G401.6 (cell line): Measurements from ENCODE around the gene MICU2.

Experiments
- FAIRE-seq: peaks from 2 replicates; lab custom pipeline; 2012; peaks lifted over from hg19 to GRCh38; lab: Jason Lieb, UNC

MICU2 gene

DNA sequence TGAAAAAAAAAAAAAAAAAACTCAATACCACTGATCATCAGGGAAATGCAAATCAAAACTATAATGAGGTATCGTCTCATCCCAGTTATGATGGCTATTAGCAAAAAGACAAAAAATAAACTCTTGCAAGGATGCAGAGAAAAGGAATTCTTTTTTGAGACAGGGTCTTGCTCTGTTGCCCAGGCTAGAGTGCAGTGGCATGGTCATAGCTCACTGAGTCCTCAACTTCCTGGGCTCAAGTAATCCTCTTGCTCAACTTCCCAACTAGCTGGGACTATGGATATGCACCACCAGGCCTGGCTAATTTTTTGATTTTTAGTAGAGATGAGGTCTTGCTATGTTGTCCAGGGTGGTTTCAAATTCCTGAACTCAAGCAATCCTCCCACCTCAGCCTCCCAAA, 59.5 kb downstream of the MICU2 start:
- no peak for FAIRE-seq

GRCh38 chr13:21542563-21542962, 61.4 kb downstream of the MICU2 start:
- FAIRE-seq = peak; percentile 28

DNA sequence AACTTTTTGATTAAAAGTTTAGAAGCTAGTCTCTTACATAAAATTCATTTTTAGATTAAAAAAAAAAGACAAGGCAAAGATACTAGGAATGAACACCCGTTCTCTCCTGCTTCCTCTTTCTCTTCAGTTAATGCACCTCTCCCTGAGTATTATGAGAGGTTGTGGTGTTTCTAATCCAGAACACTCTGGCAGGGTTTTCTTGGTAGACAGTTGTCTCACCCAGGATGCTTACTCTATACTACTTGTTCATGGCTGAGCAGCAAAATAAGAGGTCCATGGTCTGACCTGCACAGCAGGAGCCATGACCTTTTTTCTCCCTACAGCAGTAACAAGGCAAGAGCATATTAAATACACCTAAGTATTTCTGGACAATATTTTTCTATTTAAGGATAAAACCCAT, 62.0 kb downstream of the MICU2 start:
- no peak for FAIRE-seq

GRCh38 chr13:21541271-21541670, 62.7 kb downstream of the MICU2 start:
- no peak for FAIRE-seq

- FAIRE-seq = no peak
These were observed 64.3 kb downstream of the MICU2 start for GRCh38 chr13:21539687-21540086.

DNA sequence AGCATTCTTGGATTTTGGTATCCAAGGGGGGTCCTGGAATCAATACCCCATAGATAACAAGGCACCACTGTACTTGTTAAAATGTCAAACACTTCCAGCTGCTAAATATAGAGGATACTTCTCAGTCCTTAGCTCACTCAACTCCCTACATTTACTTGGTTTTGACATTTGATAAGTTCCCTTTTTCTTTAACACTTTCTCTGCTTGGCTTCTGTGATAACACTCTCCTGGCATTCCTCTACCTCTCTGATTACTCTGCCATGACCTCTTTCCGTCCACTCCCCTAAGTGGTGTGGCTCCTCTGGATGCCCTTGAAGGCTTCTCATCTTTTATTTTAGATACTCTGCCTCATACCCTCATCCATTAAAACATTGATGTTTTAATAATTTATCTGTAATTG, 65.2 kb downstream of the MICU2 start:
- FAIRE-seq = no peak

GRCh38 chr13:21538280-21538679, 65.7 kb downstream of the MICU2 start:
- no peak for FAIRE-seq

DNA sequence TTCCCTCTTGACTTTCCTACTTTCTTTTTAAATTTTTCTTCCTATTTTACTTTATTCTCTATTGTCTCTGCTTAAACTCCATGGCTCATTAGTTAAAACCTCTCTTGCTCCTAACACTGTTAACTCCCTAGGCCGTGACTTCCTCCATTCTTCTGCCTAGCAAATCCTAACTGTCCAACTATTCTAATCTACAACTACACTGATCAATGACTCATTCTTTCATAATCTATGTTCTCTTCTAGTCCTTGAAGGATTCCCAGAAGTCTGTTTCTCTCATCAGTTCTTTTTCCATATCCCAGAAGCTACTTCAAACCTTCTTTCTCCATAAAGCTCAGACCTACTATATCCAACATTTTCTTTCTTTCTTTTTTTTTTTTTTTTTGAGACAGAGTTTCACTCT, 66.9 kb downstream of the MICU2 start:
- FAIRE-seq = no peak

DNA sequence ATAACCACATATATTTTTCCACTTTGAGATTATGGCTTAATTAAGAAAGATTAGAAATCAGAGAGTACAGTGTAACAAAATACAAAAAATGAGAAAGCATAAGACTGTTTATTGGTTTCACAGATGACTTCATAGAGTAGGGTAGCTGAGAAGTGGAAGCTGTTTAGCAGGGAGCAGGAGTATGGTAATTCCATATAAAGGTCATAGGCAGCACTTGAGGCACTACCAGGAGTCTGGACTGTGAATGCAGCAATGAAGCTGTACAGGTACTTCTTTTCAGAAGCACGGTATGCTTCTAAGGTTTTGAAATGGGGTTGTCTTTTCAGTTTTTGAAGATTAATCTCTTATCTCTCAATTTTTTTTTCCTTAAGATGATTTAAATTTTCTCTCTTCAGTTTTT, 69.2 kb downstream of the MICU2 start:
- no peak for FAIRE-seq

- FAIRE-seq = no peak
These were observed 72.5 kb downstream of the MICU2 start for GRCh38 chr13:21531455-21531854.

- no peak for FAIRE-seq
These were observed 73.3 kb downstream of the MICU2 start for GRCh38 chr13:21530656-21531055.

DNA sequence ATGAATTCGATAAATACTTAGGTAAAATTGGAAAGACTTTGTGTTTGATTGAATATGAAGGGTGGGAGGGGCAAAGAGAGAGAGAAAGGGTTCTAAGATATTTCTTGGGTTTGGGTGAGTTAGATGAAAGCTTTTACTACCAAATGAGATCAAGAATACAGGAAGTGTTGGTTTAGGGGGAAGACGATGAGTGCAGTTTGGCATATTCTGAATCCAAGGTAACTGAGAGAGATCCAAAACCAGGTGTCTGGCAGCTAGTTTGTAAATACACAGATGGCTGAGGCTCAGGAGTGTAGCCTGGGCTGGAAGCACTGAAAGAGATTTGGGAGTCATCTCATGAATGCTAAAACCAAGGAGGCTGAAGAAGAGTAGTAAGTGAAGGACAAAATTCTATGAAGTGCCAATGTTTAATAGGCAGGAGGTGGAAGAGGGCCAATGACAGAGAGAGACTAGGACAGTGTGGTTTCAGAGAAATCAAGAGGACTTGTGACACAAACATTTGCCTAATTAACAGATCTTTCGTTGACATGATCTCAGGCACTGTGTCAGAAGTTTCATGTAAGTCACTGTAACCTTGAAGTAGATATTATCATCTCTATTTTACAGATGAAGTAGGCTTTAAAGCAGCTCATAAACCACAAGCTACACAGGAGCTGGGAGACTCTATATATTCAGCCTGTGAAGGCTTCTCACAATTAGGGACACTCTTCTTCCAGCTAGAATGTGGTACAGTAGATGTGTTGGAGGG, 74.7 kb downstream of the MICU2 start:
- no peak for FAIRE-seq

DNA sequence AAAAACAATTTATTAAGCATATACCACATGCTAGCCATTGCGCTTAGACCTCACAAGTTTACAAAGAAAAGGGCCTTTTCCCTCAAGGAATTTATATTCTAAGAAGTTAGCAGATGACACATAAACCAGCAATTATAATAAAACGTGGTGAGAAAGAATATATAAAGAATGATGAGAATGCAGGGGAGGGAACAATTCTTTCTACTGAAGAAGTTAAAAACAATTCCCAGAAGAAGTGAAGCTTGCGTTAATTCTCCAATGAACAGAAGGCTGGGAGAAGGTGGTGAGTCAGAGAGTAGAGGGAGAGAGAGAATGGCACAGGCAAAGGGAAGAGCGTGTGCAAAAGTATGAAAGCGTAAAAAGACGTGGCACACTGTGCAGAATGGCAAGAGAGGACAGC, 75.4 kb downstream of the MICU2 start:
- FAIRE-seq = no peak

GRCh38 chr13:21526707-21527540, 77.0 kb downstream of the MICU2 start:
- FAIRE-seq = no peak

GRCh38 chr13:21522847-21523246, 81.1 kb downstream of the MICU2 start:
- FAIRE-seq = no peak

GRCh38 chr13:21522130-21522529, 81.8 kb downstream of the MICU2 start:
- FAIRE-seq = no peak

GRCh38 chr13:21518617-21519144, 85.3 kb downstream of the MICU2 start:
- no peak for FAIRE-seq

DNA sequence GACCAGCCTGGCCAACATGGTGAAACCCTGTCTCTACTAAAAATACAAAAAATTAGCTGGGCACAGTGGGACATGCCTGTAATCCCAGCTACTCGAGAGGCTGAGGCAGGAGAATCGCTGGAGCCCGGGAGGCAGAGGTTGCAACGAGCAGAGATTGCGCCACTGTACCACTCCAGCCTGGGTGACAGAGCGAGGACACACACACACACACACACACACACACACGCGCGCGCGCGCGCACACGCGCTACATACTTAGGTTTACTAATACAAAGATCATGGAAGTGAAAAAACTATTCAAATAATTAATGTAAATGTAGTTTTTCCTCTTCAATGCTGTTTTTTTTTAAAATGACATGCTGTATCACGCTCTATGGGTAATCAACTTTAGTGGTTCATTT, 86.4 kb downstream of the MICU2 start:
- no peak for FAIRE-seq

DNA sequence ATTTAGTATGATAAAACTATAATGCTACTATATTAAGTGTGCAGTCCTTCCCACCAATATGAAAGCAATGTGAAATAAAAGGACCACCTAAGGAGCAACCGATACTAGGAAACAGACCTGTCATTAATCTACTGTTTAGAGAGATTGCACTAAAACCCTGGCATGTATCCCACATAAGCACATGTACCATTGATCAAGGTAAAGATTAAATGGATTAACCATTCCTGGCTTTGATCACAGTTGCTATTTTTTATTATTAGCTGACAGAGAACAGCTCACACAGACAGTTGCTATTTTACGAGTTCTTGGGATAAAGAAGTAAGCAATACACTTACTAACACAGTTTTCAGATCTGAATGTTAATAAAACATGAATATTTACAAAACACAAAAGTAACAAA, 87.2 kb downstream of the MICU2 start:
- no peak for FAIRE-seq

DNA sequence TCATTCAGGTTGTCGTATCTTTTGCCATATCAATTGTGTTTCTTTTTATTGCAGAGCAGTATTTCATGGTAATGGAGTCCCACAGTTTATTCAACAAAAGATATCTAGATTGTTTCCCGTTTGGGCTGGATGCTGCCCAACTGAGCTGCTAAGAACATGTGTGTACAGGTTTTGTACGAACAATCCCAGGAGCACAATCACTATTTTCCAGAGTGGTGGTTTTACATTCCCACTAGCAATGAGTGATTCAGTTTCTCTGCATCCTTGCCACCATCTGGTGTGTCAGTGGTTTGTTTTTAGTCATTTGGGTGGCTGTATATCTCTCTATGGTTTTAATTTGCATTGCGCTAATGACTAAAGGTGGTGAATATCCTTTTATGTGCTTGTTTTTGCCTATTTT, 92.1 kb downstream of the MICU2 start:
- FAIRE-seq = no peak

GRCh38 chr13:21504379-21504778, 99.6 kb downstream of the MICU2 start:
- no peak for FAIRE-seq

- FAIRE-seq = no peak
These were observed 102.3 kb downstream of the MICU2 start for GRCh38 chr13:21501686-21502085.

DNA sequence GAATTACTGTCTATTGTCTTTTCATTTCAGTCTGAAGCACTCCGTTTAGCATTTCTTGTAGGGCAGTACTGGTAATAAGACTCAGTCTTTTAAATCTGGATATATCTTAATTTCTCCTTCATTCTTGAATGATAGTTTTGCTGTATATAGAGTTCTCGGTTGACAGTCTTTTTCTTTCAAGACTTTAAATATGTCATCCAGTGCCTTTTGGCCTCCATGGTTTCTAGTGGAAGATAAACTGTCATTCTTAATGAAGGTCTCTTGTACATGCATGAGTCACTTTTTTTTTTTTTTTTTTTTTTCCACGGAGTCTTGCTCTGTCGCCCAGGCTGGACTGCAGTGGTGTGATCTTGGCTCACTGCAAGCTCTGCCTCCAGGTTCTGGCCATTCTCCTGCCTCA, 117.6 kb downstream of the MICU2 start:
- FAIRE-seq = no peak

DNA sequence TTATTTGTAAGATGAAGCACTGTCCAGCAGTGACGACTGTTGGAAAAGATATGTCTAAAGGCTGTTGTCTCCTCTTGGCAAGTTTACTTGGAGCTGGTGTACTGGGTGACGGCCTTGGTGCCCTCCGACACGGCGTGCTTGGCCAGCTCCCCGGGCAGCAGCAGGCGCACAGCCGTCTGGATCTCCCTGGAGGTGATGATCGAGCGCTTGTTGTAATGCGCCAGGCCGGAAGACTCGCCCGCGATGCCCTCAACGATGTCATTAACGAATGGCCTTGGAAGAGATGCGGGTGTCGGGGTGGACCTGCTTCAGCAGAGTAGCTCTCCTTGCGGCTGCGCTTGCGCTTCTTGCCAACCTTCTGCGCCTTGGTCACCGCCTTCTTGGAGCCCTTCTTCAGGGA, 120.2 kb downstream of the MICU2 start:
- no peak for FAIRE-seq
